Thyroid gland (tissue), 4 donors: ENCODE results near the gene KREMEN2. TPM values are rescaled to one million over a fixed set of nuclear protein-coding genes. Genes with fewer than 3 reads are reported as not detected.

Experiments
- DNase-seq, 2 donors: peaks; one replicate each; pipeline ENCODE4 v3.0.0-alpha.2; 2019
- H3K27ac ChIP-seq, 3 donors: fragments of 200-600 bp; sonication (generic); 1 replicate in 2 of 3; 2 replicates in 1 of 3; pipeline ENCODE4 v1.5.1; 2016 to 2019; ENCODE audit warnings: mild to moderate bottlenecking in 1 of 3, moderate library complexity in 1 of 3
- H3K27me3 ChIP-seq: fragments of 200-600 bp; sonication (generic); one replicate; pipeline ENCODE4 v1.5.1; 2019
- H3K36me3 ChIP-seq, 2 donors: fragments of 200-600 bp; sonication (generic); one replicate each; pipeline ENCODE4 v1.5.1; 2016 to 2019
- H3K4me1 ChIP-seq, 2 donors: fragments of 200-600 bp; sonication (generic); one replicate each; pipeline ENCODE4 v1.5.1; 2017 to 2019
- H3K4me3 ChIP-seq, 3 donors: fragments of 200-600 bp; sonication (generic); replicated peaks in 1 of 3; 1 replicate in 2 of 3; 2 replicates in 1 of 3; pipeline ENCODE4 v1.5.1; 2016; ENCODE audit warnings: mild to moderate bottlenecking in 1 of 3
- H3K9me3 ChIP-seq: fragments of 200-600 bp; sonication (generic); one replicate; pipeline ENCODE4 v1.5.1; 2017
- CTCF ChIP-seq, 6 experiments: fragments of 200-600 bp in 3 of 6; fragments of 450-650 bp in 3 of 6; sonication (generic) in 3 of 6; IDR thresholded peaks; one replicate each; pipeline ENCODE4 v1.5.1; 2016 to 2019; ENCODE audit warnings: antibody characterized with exemption in 6 of 6, mild to moderate bottlenecking in 2 of 6, inconsistent platforms in 1 of 6, moderate library complexity in 1 of 6
- POLR2A ChIP-seq, 2 donors: fragments of 450-650 bp; IDR thresholded peaks; one replicate each; pipeline ENCODE4 v1.6.1; 2017; ENCODE audit warnings: antibody characterized with exemption in 2 of 2, mild to moderate bottlenecking in 2 of 2, moderate library complexity in 1 of 2
- WGBS, 2 donors: methylation state at CpG; one replicate each; pipeline ENCODE4 v1.1.5; 2017; 5-methylcytosine and 5-hydroxymethylcytosine counted together
- intact Hi-C: fragments of 100-400 bp; cut with DNase I; formaldehyde crosslinking; loops from one replicate; pipeline ENCODE4 v1.15.1; 2023
- total RNA-seq, 4 donors: library from RNA; depleted of rRNA; stranded (reverse); fragments of >200 nt; gene quantifications; one replicate each; pipeline ENCODE4 v1.2.3, GENCODE V29; 2016

KREMEN2 gene
- total RNA-seq, 4 donors from 2014 or later = not detected

- no peak overlapping the region for H3K27ac ChIP-seq
- H3K9me3 ChIP-seq = no peaks in the 10 kb centered on the region
- intact Hi-C loops = no loop called here
- H3K36me3 ChIP-seq = no peaks in the 10 kb centered on the region
- 29 to 58% methylated on average over 4 of the region's 5 CpGs for WGBS, 2 donors
- no peak overlapping the region for H3K4me3 ChIP-seq
- peak; percentile 78 to 83 for DNase-seq
- H3K4me1 ChIP-seq = peaks cover 20 to 38% of the 10 kb centered on the region in 2 donors
- no peaks in the 10 kb centered on the region for H3K27me3 ChIP-seq
- no peak for TF ChIP-seq POLR2A (IDR thresholded peaks at IDR 0.05)
- no peak for TF ChIP-seq CTCF (IDR thresholded peaks at IDR 0.05)
Measured at GRCh38 chr16:2973093-2973492, 9.0 kb downstream of the KREMEN2 start.

GRCh38 chr16:2973605-2974318 is 9.7 kb downstream of the KREMEN2 start:
- intact Hi-C loops = no loop called here
- H3K9me3 ChIP-seq = no peaks in the 10 kb centered on the region
- 30 to 80% methylated on average over 2 to 11 of the region's 17 CpGs for WGBS, 2 donors
- no peaks in the 10 kb centered on the region for H3K36me3 ChIP-seq
- no peak overlapping the region for H3K4me3 ChIP-seq
- no peaks in the 10 kb centered on the region for H3K27me3 ChIP-seq
- H3K27ac ChIP-seq = no peak overlapping the region
- no peak for DNase-seq
- no peak for TF ChIP-seq CTCF (IDR thresholded peaks at IDR 0.05)
- TF ChIP-seq POLR2A (IDR thresholded peaks at IDR 0.05) = no peak
- peaks cover 15 to 31% of the 10 kb centered on the region in 2 donors for H3K4me1 ChIP-seq

- no peak for DNase-seq
- Histone ChIP-seq H3K36me3 (no peaks in the 10 kb centered on the region), H3K4me1 (peaks cover 13 to 30% of the 10 kb centered on the region in 2 donors), H3K27me3 (no peaks in the 10 kb centered on the region), H3K4me3 (no peak overlapping the region), H3K9me3 (no peaks in the 10 kb centered on the region), H3K27ac (no peak overlapping the region)
- no peak for TF ChIP-seq CTCF (IDR thresholded peaks at IDR 0.05)
- no peak for TF ChIP-seq POLR2A (IDR thresholded peaks at IDR 0.05)
- 94 to 100% methylated on average over 2 to 7 of the region's 15 CpGs for WGBS, 2 donors
- intact Hi-C loops = no loop called here
Measured at GRCh38 chr16:2974319-2975056, 10.4 kb downstream of the KREMEN2 start.

GRCh38 chr16:2975161-2975795 is 11.2 kb downstream of the KREMEN2 start:
- Histone ChIP-seq H3K9me3 (no peaks in the 10 kb centered on the region), H3K27ac (no peak overlapping the region), H3K4me1 (peaks cover 10 to 30% of the 10 kb centered on the region in 2 donors), H3K36me3 (no peaks in the 10 kb centered on the region), H3K27me3 (no peaks in the 10 kb centered on the region), H3K4me3 (no peak overlapping the region)
- 96 to 97% methylated on average over 6 to 10 of the region's 28 CpGs for WGBS, 2 donors
- no peak for TF ChIP-seq POLR2A (IDR thresholded peaks at IDR 0.05)
- no peak for TF ChIP-seq CTCF (IDR thresholded peaks at IDR 0.05)
- DNase-seq = no peak
- intact Hi-C loops = no loop called here
